SIG-M5 (cell line): ENCODE measurements around the gene MEGF10.

ENCODE experiments used
- DNase-seq: peaks from one replicate; lab custom pipeline; 2025; lab: John Stamatoyannopoulos, UW

MEGF10 gene

GRCh38 chr5:127412698-127413097 is 122.1 kb downstream of the MEGF10 start:
- no peak for DNase-seq

- no peak for DNase-seq
These were observed 124.4 kb downstream of the MEGF10 start for GRCh38 chr5:127415034-127415433.

DNA sequence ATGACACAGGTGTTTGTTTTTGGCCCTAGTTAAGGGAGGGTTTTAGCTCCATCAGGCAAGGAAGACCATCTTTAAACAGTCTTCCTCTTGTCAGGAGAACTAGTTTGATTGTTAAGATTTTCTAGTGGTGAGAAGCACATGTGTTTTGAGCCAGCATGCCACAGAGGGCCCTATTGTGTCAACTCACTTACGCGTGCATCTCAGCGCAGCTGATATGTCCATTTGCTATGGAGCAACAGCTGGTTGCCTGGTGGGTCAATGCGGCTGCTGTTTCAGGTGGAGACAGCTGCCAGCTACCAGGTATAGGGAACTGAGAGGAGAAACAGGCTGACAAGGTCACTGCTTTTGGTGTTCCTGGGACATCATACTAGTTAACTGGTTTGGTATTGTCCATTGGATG is 126.3 kb downstream of the MEGF10 start:
- no peak for DNase-seq

- no peak for DNase-seq
These were observed 126.9 kb downstream of the MEGF10 start for GRCh38 chr5:127417528-127417927.

DNA sequence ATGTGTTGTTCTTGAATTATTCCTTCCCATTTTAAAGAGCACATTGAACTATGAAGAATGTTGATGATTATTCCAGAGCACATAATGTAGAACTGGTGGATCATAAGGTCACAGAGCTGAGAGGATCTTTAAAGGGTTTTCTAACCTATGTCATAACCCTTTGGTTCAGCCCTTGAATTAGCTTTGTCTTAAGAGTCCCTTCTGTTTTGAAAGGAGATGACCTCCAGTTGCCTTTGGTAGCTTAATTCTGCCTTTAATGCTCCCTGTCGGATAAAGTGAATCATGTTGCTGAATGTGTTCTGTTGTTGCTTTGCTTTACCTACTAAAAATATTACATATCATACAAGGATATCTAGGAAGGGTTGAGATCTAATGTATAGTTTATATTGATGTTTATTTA is 127.8 kb downstream of the MEGF10 start:
- DNase-seq = no peak

DNA sequence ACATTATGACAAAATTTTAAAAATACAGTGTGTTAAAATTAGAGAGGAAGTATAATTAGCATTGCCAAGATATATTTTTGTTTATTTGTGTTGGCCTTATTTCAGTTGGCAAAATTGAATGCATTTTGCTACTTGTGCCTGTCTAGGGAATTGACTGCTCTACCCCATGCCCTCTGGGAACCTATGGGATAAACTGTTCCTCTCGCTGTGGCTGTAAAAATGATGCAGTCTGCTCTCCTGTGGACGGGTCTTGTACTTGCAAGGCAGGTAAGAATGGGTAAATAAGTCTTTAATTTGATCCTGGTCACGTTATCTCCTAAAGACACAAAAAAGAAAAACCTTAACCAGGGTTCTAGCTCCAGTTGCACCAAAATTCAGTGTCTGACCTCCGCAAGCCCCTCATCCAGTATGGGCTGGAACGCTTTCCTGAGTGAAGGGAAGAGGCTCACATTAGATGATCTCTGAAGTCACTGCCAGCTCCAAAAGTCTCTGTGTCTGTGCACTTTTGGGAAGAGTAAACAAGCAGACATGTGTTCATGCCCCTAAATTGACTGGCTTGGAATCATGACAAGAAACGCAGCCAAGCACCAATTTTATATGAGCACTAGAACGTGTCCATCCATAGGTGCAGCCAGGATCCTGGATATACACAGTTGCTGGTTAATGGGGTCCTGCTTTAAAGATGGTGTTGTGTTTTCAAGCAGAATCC is 128.5 kb downstream of the MEGF10 start:
- DNase-seq = no peak

- no peak for DNase-seq
These were observed 129.2 kb downstream of the MEGF10 start for GRCh38 chr5:127419683-127420257.

DNA sequence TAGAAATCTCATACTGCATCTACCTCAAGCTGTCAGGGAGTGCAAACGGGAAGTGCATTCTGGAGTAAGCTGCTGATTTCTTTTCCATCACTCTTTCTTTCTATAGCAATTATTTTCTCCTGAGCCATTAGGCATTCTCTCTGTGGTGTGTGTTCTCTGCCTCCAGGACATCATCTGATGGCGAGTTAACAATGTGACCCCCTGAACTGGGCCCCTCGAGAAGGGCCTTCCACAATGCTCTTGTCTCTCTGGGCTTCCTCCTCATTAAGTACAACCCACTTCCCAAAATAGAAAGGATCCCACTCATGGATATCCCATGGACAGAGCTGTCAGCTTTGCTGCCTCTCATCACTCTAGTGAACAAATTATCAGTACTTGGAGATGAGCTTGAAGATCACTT is 130.2 kb downstream of the MEGF10 start:
- DNase-seq = no peak

DNA sequence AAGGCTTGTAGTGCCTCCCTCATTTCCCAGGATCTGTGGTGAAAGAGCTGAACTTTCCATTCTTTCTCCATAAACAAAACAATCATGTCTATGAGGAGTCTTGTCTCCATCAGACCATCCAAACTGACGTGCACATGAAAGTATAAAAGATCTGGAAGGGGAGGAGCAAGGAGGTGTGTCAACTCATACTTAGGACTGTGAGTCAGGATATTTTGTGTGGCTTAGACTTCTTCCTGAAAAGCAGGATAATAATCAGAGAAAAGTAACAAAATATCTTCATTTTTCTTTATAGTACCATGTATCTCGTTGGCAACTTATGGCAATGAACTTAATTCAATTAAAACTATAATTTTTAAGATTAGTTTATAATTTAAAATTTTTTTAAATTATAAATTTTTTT is 130.9 kb downstream of the MEGF10 start:
- DNase-seq = no peak

GRCh38 chr5:127423173-127423798 is 132.7 kb downstream of the MEGF10 start:
- no peak for DNase-seq

- no peak for DNase-seq
These were observed 134.4 kb downstream of the MEGF10 start for GRCh38 chr5:127425037-127425436.

DNA sequence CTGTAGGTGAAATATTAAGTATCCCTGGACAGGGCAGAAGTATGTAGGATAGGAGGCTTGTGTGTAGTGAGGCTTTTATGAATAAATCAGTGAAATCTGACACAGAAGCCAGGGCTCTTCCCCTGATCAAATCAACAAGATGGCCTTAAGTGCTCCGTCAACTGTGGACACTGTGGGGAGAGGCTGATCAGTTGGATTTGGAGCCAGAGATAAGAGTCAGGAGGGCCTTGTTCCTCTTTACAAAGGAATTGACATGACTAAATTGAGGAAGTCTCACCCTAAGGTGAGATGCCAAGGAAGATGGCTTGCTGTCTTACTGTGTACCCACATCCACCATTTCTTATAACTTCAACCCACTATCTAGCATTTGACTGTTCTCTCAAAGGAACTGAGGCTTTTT is 135.3 kb downstream of the MEGF10 start:
- no peak for DNase-seq

DNA sequence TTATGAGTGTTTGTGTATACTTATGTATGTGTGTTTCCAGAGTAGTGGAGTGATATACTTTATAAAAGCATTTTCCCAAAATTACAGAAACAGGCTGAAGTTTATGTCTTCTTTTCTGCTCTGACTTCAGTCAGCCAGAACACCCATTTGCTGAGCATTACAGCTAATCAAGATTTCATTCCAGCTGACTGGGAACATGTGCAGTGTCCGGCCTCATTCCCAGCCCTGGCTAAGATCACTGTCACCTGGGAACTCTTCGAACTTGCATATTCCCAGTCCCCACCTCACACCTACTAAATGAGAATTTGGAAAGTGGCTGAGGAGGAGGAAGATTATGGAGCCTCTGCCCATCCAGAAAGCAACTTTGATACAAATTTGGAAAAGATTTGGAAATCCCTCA is 136.1 kb downstream of the MEGF10 start:
- no peak for DNase-seq

DNA sequence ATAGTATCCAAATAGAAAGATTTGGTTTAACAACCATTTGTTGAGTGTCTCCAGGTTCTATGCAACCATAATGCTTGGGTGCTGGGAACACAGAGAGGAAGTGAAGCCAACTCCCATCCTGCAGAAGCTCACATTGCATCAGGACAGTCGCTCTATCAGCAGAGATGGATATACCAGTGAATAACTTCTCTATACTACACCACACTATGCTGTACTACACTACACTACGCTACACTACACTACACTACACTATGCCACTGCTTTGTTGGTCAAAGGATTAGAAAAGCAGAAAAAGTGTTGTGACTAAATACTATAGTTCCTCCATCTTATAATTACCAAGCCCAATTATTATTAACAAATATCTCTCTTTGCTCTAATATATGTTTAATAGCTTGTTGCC is 137.7 kb downstream of the MEGF10 start:
- DNase-seq = no peak

GRCh38 chr5:127428748-127429147 is 138.2 kb downstream of the MEGF10 start:
- DNase-seq = no peak

DNA sequence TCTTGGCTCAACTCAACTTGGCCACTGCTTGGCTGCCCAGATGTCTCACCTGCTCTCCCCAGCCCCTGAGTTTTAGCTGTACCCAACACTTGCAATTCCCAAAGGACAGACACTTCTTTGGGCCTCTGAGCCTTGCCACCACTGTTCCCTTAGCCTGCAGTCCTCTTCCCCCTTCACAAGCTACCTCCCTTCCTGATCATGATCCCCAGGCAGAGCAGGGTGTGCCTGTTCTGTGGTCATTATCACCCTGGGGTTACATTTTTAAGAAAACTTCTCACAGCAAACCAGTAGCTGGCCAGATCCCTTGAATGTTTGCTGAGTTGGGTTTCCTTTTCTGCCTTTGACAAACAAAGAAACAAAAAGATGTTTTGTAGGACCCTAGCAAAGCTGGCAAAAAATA is 139.3 kb downstream of the MEGF10 start:
- no peak for DNase-seq

GRCh38 chr5:127430627-127431026 is 140.0 kb downstream of the MEGF10 start:
- no peak for DNase-seq

GRCh38 chr5:127431977-127432585 is 141.5 kb downstream of the MEGF10 start:
- no peak for DNase-seq

GRCh38 chr5:127433526-127433925 is 142.9 kb downstream of the MEGF10 start:
- no peak for DNase-seq

- no peak for DNase-seq
These were observed 144.0 kb downstream of the MEGF10 start for GRCh38 chr5:127434588-127434987.

DNA sequence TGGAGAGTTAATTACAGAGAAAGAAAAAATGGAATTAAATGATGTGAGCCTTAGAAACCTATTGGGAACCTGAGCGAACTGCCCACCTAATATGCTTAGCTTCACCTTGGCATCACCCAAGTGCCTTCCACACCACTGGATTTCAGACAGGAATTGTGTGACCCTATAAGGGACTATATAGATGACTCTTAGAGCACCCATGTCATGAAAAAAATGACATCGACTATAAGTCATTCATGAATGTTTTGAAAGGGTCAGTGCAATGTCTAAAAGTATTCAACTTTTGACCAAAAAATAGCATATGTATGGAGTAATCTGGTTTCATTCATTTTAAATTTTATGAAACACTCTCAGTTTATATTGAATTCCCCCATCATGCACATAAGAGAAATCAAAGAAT is 145.2 kb downstream of the MEGF10 start:
- no peak for DNase-seq

DNA sequence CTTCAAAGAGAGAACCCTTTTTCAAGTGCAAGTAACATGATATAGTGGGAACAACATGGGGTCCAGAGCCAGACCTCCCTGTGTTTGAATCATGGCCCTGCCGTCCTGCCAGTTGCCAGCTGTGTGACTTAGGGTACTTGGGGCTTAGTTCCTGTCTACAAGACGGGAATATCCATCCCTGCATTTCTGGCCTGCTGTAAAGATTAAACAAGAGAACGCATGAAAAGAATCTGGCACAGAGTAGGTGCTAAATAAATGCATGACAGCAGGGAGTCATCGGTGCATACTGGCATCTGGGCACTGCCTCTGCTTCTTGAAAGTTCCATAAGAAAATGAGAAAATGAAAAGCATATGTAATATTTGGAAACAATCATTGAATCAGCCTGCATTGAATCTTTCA is 149.0 kb downstream of the MEGF10 start:
- DNase-seq = no peak

DNA sequence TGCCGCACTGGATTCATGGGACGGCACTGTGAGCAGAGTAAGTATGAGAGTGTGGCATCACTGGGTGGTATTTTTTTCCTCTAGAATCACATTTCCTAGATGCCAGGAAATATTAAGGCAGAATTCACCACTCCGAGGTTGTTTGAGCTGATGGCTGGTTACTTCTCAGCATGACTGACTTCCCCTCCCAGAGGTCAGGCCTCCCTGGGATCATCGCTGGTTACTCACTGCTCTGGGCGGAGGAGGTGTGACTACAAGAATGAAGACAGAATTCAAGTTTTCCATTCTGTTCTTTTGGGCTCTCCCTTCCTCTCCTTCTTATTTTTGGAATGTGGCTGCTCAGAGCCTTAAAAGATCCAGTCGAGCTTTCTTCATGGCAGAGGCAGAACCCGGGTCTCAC is 150.2 kb downstream of the MEGF10 start:
- DNase-seq = no peak
